Motor neuron (in vitro differentiated cells): ENCODE data around the gene PPP4R3A. TPM values are rescaled to one million over a fixed set of nuclear protein-coding genes. Genes with fewer than 3 reads are reported as not detected.
"Not testable (repeated sequence)": the region's sequence is repeated elsewhere in the genome, so short reads cannot be mapped to it uniquely, and the experiment has no call there.

Experiments
- ATAC-seq, 8 experiments: fragments of 200-7000 bp; cut with Tn5 transposase; replicated peaks in 6 of 8; 2 replicates each; pipeline ENCODE4 v1.8.0; 2021; ENCODE audit warnings: mild to moderate bottlenecking in 8 of 8, moderate library complexity in 8 of 8
- H3K27ac ChIP-seq, 2 donors: fragments of 250-450 bp; sonication (Bioruptor Pico); 2 replicates each; pipeline ENCODE4 v1.9.0; 2021; ENCODE audit warnings: antibody characterized with exemption in 2 of 2, mild to moderate bottlenecking in 2 of 2, moderate library complexity in 1 of 2
- H3K4me1 ChIP-seq, 2 donors: fragments of 250-450 bp; sonication (Bioruptor Pico); replicated peaks in 1 of 2; 2 replicates each; pipeline ENCODE4 v1.6.1; 2021; ENCODE audit warnings: antibody characterized with exemption in 2 of 2, mild to moderate bottlenecking in 2 of 2, moderate library complexity in 1 of 2
- H3K4me3 ChIP-seq, 5 donors: fragments of 250-450 bp; sonication (Bioruptor Pico); 2 replicates each; pipeline ENCODE4 v1.9.0; 2021; ENCODE audit warnings: antibody characterized with exemption in 5 of 5, mild to moderate bottlenecking in 5 of 5, moderate library complexity in 4 of 5
- WGBS, 10 experiments: fragments of 450-650 bp; shearing (Covaris generic); methylation state at CpG; one replicate each; pipeline ENCODE4 v1.0.0; 2022; 5-methylcytosine and 5-hydroxymethylcytosine counted together
- in situ Hi-C, 9 experiments: fragments of 400-800 bp; cut with MboI; loops; one replicate each; pipeline ENCODE4 v1.15.0; 2021; ENCODE audit warnings: low sequenced_read_pairs in 9 of 9, low pct_unique_long_range_greater_than_20kb in 2 of 9; ENCODE audit not compliant: unreplicated experiment in 9 of 9
- total RNA-seq, 8 experiments: library from RNA; unstranded; fragments of 300-600 nt; gene quantifications; 2 replicates each; pipeline versions ENCODE4 v1.2.3 to v1.2.4, GENCODE V29; 2022

The PPP4R3A gene
- total RNA-seq, result 100 to 1,000 TPM in 1 of 8 experiments, 10 to 100 TPM in 7; 45.5 to 107 (median 67.4) TPM

DNA sequence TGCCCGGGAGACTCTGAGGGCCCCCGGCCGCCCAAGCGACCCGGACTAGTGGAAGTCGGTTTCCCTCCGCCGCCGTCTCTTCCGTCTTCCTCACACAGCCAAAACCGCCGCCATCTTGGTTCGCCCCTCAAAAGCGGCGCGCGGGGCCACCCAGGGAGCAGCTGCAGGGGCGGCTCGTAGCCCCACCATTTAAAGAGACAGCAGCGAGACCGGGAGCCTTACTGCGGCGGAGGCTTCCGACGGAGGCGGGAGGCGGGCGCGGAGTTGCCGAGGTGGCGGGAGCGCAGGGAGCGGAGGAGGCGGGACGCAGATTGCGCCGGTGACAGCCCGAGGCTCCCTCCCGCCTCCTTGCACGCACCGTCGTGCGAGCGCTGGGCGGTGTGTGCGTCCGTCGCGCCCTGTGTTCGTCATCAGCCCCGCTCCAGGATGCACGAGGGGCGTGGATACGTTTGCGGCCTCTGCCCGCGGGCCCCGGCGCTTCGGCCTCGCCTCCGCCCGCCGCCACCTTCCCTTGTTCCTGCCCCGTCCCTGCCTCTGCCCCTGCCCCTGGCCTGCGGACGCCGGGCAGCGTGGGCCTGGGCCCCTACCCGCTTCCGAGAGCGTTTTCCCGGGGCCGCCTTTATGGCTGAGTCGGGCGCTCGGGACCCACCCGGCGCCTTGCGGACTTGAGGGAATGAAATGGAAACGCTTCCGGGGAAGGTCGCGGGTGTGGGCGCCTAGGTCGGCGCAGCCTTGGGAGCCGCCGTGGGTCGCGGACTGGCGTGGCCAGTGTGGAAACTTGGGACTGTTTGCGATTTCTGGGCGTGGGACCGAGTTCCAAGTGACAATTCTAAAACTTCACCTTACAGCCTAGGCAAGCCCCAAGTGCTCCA, at the start of gene PPP4R3A:
Gene PPP4R3A (minus strand): TSS at position 140 of the 872 bp plus-strand sequence. CDS start 663 bp downstream, outside the sequence.
- Histone ChIP-seq H3K4me1 (peaks cover 5 to 6% of the 10 kb centered on the region in 2 donors), H3K27ac (peak within 1 kb of the TSS; percentile 97 to 98), H3K4me3 (peak within 1 kb of the TSS; percentile 79 to 94 (median 79))
- 0 to 2% (median 0%) methylated on average over 1 to 10 of the region's 95 CpGs; no CpG with 5 or more reads in 6 of the 10 experiments for WGBS, 10 experiments
- in situ Hi-C loops, result no loop called here
- peak; percentile 85 to 94 (median 92) for ATAC-seq

DNA sequence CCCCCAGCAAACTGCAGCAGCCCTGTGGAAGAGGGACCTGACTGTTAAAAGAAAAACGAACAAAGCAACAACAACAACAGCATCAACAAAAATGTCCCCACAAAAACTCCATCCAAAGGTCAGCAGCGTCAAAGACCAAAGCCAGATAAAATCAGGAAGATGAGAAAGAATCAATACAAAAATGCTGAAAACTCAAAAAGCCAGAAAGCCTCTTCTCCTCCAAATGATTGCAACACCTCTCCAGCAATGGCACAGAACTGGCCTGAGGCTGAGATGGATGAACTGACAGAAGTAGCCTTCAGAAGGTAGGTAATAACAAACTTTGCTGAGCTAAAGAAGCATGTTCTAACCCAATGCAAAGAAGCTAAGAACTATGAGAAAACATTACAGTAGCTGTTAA, 45.4 kb upstream of the PPP4R3A start:
- H3K4me1 ChIP-seq, result no peaks in the 10 kb centered on the region
- H3K27ac ChIP-seq, result no peak overlapping the region
- in situ Hi-C loops, result no loop called here
- no peak for ATAC-seq
- H3K4me3 ChIP-seq, result no peak overlapping the region
- WGBS, 10 experiments, result 29 to 100% (median 83%) methylated on average over 1 to 2 of the region's 2 CpGs; no CpG with 5 or more reads in 1 of the 10 experiments

DNA sequence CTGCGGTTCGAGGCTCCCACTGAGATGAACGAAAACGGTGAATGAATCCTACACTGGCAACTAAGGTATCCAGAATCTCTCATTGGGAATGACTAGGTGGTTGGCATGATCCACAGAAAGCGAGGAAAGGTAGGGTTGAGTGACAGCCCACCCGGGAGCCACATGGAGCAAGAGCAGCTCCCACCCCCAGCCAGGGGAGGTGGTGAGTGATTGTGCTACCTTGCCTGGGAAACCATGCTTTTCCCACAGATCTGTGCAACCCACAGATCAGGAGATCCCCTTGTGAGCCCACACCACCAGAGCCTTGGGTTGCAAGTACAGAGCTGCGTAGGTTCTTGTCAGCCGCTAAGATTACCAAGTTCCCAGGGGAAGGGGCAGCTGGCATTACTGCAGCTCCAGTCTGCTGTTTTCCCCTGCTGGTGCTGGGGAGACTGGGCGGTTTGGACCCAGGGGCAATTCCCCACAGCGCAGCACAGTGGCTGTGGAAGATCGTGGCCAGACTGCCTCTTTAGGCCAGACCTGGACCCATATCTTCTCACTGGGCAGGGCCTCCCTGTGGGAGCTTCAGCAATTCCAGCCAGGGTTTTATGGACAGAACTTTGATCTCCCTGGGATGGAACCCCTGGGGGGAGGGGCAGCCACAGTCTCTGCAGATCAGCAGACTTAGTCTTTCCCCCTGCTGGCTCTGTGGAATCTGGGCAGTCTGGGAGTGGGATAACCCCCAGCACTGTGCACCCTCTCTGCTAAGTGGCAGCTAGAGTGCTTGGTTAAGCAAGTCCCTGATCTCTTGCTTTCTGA, 44.6 kb upstream of the PPP4R3A start:
- in situ Hi-C loops, result no loop called here
- 40 to 92% (median 82%) methylated on average over 1 to 5 of the region's 11 CpGs; no CpG with 5 or more reads in 6 of the 10 experiments for WGBS, 10 experiments
- Histone ChIP-seq H3K4me1 (no peaks in the 10 kb centered on the region), H3K27ac (no peak overlapping the region), H3K4me3 (no peak overlapping the region)
- ATAC-seq, result no peak

DNA sequence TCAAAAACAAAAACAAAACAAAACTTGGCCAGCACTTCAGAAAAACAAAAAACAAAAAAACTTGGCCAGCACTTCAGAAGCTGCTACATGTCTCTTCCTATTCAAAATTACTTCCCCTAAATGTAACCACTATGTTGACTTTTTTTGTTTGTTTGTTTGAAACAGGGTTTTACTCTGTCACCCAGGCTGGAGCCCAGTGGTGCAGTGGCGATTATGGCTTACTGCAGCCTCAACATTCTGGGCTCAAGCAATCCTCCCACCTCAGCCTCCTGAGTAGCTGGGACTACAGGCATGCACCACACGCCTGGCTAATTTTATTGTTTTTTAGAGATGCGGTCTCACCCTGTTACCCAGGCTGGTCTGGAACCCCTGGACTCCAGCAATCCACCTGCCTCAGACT, 38.0 kb upstream of the PPP4R3A start:
- no peak overlapping the region for H3K27ac ChIP-seq
- H3K4me3 ChIP-seq, result no peak overlapping the region
- no peaks in the 10 kb centered on the region for H3K4me1 ChIP-seq
- no peak for ATAC-seq
- 29 to 96% (median 76%) methylated on average over 1 to 3 of the region's 3 CpGs; no CpG with 5 or more reads in 4 of the 10 experiments for WGBS, 10 experiments
- in situ Hi-C loops, result no loop called here

DNA sequence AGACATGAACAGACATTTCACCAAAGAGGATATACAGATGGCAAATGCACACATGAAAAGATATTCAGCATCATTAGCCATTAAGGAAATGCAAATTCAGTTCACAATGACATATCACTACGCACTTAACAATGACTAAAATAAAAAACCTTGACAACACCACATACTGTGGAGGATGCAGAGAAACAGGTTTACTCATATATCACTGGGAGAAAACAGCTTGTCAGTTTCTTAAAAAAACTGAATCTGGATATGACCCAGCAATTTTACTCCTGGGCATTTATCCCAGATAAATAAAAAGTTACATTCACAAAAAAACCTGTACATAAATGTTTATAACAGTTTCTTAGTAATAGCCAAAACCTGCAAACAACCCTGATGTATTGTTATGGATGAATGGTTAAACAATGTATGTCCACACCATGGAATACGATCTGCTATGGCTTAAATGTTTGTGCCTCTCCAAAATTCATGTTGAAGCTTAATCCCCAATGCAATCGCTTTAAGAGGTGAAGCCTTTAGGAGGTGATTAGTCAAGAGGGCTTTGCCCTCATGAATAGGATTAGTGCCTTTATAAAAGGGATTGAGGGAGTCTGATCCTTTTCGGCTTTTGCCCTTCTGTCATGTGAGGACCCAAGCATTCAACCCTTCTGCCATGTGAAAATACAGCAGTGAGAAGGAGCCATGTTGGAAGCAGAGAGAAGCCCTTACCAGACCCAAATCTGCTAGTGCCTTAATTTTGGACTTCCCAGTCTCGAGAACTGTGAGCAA, 36.0 kb upstream of the PPP4R3A start:
- ATAC-seq, result peak in 1 of 8 experiments; percentile 24
- in situ Hi-C loops, result no loop called here
- Histone ChIP-seq H3K4me3 (no peak overlapping the region), H3K27ac (no peak overlapping the region), H3K4me1 (no peaks in the 10 kb centered on the region)
- WGBS, 10 experiments, result 38 to 90% (median 58%) methylated on average over 1 to 5 of the region's 5 CpGs

DNA sequence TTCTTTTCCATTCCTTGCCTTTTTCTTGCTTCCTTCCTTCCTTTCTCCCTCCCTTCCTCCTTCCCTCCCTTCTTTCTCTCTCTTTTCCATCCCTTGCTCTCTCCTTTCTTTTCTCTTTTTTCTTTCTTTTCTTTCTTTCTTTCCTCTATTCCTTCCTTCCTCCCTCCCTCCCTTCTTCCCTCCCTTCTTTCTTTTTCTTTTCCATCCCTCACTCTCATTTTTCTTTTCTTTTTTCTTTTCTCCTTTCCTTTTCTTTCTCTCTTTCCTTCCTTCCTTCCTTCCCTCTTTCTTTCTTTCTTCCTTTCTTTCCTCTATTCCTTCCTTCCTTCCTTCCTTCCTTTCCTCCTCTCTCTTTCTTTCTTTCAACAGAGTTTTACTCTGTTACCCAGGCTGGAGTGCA, 35.1 kb upstream of the PPP4R3A start:
- Histone ChIP-seq H3K4me1 (no peaks in the 10 kb centered on the region), H3K4me3 (no peak overlapping the region)
- in situ Hi-C loops, result no loop called here

DNA sequence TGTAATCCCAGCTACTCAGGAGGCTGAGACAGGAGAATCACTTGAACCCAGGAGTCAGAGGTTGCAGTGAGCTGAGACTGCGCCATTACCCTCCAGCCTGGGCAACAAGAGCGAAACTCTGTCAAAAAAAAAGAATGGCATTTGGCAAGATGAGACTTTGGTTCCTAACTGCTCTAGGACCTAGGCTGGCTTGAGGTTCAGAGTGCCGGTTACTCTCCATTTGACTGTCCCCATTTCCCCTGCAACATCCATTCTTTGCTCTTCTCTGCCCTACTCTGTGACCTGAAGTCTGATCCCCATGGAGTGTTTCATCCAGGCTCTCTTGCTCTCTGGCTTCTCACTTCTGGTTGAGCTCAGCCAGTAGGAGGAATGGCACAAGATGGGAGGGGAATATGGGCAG, 26.2 kb upstream of the PPP4R3A start:
- H3K4me1 ChIP-seq, result no peaks in the 10 kb centered on the region
- H3K27ac ChIP-seq, result no peak overlapping the region
- 73 to 100% (median 92%) methylated on average over 1 to 3 of the region's 3 CpGs; no CpG with 5 or more reads in 4 of the 10 experiments for WGBS, 10 experiments
- H3K4me3 ChIP-seq, result no peak overlapping the region
- in situ Hi-C loops, result no loop called here
- ATAC-seq, result no peak

More for the DNA sequence above, 35.1 kb upstream of the PPP4R3A start:
- H3K27ac ChIP-seq, result no peak overlapping the region
- no peak for ATAC-seq

DNA sequence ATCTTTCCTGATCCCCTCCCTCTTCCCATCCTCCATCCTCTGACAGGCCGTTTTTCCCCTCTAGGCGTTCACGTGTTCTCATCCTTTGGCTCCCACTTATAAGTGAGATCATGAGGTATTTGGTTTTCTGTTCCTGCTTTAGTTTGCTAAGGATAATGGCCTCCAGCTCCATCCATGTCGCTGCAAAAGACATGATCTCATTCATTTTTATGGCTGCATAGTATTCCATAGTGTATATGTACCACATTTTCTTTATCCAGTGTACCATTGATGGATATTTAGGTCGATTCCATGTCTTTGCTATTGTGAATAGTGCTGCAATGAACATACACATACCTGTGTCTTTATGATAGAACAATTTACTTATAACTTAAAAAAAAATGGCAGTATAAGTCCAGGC, 23.9 kb upstream of the PPP4R3A start:
- H3K4me1 ChIP-seq, H3K4me3 ChIP-seq, H3K27ac ChIP-seq, ATAC-seq, in situ Hi-C loops: not testable (repeated sequence)
- 50 to 85% (median 66%) methylated on average over 2 to 5 of the region's 5 CpGs; no CpG with 5 or more reads in 2 of the 10 experiments for WGBS, 10 experiments

DNA sequence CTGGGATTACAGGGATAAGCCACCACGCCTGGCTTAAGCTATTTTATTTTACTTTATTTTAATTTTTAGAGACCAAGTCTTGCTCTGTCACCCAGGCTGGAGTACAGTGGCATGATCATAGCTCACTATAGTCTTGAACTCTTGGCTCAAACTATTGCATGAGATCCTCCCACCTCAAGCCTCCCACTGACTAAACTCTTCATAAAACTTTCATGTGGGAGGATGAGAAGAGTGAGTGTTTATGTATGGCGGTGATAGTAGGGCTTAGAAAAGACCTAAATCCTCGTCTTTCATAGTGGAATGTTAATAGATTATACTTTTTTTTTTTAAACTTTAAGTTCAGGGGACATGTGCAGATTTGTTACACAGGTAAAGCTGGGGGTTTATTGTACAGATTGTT, 23.5 kb upstream of the PPP4R3A start:
- 22 to 100% (median 74%) methylated on average over 1 to 3 of the region's 3 CpGs for WGBS, 10 experiments
- no peak overlapping the region for H3K27ac ChIP-seq
- no peak for ATAC-seq
- in situ Hi-C loops, result no loop called here
- H3K4me1 ChIP-seq, result no peaks in the 10 kb centered on the region
- no peak overlapping the region for H3K4me3 ChIP-seq

DNA sequence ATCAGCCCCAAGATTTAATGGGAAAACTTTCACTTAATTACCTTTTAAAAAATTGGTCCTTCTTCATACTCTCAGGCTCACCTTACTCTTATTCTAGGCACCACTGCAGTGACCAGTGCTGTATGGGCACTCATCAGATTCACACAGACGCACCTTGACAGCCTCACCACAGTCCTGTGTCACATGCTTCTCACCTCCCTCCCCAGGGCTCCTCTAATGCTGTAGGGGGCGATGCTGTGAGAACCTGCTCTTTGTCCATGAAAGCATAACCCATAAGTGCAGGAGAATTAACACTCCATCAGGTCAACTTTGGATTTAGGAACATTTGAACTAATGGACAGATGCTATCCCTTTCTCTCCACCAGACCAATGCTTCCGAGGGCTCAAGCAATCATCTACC, 13.9 kb upstream of the PPP4R3A start:
- WGBS, 10 experiments, result 50 to 100% (median 83%) methylated on average over 1 to 3 of the region's 3 CpGs; no CpG with 5 or more reads in 2 of the 10 experiments
- no peaks in the 10 kb centered on the region for H3K4me1 ChIP-seq
- in situ Hi-C loops, result no loop called here
- ATAC-seq, result no peak
- H3K27ac ChIP-seq, result no peak overlapping the region
- no peak overlapping the region for H3K4me3 ChIP-seq

DNA sequence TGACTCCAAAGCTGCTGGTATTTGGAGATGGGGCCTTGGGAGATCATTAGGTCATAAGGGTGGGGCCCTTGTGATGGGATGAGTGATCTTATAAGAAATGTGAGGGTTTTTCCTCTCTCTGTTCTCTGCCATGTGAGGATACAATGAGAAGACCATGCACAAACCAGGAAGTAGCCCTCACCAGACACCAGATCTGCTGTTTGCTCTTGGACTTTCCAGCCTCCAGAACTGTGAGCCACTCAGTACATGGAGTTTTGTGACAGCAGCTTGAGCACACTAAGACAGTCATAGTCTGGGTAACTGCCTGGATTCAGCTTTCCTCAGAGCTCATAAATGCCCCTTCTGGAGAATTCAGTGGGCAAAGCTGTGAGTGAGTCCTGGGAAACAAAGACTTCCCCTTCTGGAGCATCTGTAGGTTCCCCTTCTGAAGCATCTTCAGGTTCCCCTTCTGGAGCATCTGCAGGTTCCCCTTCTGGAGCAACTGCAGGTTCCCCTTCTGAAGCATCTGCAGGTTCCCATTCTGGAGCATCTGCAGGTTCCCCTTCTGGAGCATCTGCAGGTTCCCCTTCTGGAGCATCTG, 11.0 kb upstream of the PPP4R3A start:
- in situ Hi-C loops, result no loop called here
- ATAC-seq, result no peak
- no peaks in the 10 kb centered on the region for H3K4me1 ChIP-seq
- H3K27ac ChIP-seq, result no peak overlapping the region
- H3K4me3 ChIP-seq, result no peak overlapping the region

DNA sequence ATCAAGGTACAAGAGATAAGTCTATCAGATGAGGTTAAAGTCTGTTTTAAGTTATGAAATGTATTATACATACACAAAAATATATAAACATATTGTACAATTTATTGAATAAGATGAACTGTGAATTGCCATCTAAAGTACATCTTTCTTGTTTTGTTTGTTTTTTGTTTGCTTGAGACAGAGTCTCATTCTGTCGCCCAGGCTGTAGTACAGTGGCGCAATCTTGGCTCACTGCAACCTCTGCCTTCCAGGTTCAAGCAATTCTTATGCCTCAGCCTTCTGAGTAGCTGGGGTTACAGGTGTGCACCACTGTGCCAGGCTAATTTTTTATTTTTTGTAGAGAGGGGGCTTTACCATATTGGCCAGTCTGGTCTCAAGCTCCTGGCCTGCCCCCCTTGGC, 10.0 kb upstream of the PPP4R3A start:
- in situ Hi-C loops, result no loop called here
- ATAC-seq, result no peak
- H3K4me3 ChIP-seq, result no peak overlapping the region
- 58 to 100% (median 91%) methylated on average over 1 to 2 of the region's 2 CpGs; no CpG with 5 or more reads in 4 of the 10 experiments for WGBS, 10 experiments
- H3K4me1 ChIP-seq, result no peaks in the 10 kb centered on the region
- no peak overlapping the region for H3K27ac ChIP-seq
